Measurements from ENCODE around the gene ZNF337.
A peak's percentile ranks its signal among the peaks of the same experiment; 100 is the strongest.
"Not testable (repeated sequence)": the region's sequence is repeated elsewhere in the genome, so short reads cannot be mapped to it uniquely, and the experiment has no call there.

ZNF337 gene

DNA sequence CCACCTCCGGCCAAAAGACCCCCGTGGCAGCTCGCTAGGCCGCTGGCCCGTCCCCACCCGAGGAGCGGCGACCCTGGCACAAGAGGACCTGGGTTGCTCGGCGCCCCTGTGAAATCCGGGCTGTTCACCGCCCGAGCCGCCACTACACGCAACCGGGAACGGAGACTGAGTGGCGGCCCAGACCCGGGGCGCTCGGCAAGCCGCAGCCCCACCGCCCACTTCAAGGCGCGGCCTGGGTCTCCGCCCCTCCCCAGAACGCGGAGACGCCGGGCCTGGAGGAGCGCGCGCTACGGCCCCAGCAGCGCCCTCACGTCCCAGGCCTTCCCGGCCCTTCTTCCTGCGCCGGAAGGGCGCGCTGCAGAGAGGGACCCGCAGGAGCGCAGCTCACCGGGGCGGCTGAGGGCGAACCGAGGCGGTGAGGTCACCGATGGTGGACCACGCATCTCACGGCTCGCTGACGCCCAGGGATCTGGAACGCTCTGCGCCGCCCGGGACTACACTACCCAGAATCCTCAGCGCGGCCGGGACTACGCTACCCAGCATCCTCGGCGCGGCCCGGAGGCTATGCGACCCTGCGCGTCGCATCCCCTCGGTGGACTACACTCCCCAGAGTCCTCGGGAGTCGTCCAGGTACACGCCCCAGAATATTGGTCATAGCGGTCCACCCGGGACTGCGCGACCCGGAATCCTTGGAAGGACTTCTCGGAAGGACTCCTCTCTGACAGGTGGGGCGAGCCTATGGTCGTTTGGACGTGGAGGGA, at the start of gene ZNF337:
TSS of gene ZNF337 (minus strand) at position 483 of the 761 bp plus-strand sequence. CDS start 10,436 bp downstream, outside the sequence.
- peak; percentile 93 for DNase-seq

DNA sequence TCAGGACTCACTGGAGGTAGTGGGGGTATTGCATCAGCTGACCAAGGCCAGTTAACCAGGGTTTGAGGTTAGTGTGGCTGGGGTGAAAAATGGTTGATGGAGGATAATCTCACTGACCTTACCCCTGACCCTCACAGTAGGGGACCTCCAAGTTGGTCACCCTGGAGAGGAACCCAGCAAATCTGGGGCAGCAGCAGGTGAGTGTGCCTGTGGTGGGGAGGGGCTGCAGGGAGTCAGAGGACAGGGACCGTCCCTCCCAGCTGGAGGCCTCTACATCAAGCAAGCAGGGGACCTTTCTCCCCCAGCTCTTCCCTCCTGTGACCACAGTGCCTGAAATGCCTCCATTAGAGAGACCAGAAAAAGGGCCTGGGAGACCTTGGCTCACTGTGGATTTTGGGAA, 49.1 kb upstream of the ZNF337 start:
- DNase-seq, result no peak

DNA sequence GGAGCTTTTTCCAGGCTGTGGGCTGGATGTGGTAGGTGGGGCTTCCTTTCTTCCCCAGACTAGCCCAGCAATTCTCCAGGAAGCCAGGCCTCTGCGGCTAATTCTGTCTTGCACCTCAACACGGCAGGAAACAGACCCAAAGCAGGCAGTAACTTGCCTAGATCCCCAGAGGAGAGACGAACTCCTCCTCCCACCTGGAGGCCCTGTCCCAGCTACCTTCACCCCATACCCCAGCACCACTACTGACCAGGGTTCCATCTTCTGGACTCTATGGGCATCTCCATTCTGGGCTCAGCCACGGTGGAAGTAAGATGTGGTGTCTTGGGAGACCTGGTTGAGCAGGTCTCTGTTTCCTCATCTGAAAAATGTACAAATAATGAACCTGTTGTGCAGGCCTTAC, 48.4 kb upstream of the ZNF337 start:
- DNase-seq, result no peak

DNA sequence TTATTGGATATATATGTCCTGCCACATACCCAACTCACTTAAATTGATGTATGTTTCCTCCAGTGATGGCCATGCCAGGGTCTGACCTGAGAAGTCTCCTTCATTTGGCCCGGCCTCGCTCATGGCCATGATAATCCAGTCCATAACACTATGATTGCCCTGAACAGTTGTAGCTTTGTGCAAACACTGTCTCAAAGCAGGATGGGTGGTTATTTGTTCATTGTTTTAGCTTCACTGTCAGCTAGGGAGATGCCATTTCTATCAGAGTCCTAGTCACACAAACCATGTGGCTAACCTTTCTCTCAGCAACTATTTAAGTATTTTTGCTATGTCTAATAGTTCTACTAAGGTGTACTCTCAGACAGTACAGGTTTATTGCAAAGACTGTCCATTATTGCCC, 47.6 kb upstream of the ZNF337 start:
- DNase-seq, result no peak

DNA sequence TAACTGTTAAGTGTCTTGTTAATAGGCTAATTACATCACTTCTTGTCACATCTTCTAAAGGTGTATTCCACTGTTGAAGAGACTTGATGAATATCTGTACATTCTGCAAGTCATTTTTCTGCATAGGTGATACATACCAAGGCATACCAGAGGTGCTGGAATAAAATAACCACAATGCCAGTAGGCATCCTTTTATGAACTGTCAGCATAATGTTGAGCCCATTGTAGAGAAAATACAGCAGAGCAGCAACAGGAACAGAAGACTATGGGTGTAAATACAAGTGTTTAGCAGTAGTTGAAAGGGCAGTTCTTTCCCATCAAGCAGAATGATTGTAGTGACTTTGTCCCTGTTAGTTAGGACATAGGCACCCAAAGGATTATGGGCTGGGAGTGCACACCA, 44.4 kb upstream of the ZNF337 start:
- DNase-seq, result no peak

DNA sequence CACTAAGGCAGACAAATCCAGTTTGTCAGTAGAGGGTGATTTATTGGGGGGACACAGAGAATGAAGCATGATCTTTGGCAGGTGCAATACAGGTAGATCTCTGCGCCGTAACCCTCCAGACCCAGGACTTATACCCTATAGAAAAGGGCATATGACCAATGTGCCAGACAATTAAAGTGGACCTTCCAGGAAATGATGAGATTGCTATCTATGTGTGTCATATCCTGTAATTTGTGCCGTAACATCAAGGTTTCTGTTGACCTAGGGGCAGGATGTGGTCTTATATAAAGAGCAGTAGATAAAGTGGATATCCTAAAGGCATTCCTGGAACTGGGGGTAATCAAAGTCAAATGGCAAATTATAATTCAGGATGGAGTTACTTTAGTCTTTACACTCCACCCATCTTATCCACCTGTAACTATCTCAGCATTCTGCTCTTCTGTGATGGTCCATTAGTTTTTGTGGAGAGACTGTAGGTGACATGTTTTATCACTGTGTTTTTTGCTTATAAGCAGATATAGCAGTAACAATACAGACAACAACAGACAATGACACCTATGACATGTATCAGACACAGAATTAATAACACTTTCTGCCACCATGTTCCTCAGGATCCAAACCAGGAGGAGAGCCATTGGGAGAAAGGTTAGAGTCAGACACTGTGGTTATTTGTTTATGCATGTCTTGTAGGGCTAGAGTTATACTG, 43.1 kb upstream of the ZNF337 start:
- DNase-seq, result peak; percentile 3

DNA sequence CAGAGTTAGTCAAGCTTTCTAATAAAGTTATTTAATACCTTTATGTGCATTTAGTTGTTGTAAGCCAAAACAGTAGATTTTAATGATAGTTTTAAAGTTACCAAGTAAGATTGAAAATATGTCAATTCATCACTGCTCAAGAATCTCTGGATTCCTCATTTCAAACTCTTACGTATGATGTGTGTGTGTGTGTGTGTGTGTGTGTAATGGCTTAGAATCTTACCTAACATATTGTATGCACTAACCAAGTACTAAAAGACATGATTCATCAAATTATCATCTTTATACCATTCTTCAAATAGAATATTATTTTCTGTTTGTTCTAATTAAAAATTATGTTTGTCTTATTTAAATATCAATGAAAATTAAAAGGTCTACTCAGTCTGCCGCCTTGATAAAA, 41.5 kb upstream of the ZNF337 start:
- DNase-seq, result peak; percentile 59

DNA sequence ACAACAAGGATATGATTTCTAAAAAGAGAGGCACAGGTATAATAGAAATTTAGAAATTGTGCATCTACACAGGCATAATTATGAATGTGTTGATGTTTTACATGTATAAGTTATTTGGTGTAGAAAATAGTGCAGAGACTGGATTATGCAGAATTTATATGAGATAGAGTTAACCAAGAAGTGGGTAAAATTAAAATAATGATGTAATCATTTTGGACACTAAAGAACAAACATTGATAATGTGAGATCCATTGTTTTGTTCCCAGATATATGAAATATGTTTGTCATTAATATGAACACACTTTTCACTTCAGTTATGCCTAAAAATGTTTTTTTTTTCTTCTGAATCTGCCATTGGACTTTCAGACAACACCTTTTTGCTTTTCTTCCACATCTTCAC, 37.2 kb upstream of the ZNF337 start:
- no peak for DNase-seq

DNA sequence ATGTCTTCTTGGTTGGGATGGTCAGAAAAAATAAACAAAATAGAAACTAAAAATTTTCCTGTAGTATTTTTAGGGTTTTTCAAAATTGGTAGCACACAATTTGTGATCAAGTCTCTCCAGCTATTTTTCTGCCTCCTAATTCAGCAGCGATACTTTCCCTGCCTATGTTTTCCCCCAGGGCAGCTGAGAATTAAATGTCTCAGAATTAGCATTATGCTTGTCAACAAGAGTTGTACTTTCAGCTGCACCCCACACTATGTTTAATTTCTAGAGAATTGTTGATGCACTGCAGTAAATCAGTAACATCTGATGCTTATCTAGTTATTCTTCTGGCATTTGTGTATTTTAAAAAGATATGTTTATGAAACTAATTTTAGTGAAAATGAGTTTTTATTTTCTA, 34.2 kb upstream of the ZNF337 start:
- no peak for DNase-seq

DNA sequence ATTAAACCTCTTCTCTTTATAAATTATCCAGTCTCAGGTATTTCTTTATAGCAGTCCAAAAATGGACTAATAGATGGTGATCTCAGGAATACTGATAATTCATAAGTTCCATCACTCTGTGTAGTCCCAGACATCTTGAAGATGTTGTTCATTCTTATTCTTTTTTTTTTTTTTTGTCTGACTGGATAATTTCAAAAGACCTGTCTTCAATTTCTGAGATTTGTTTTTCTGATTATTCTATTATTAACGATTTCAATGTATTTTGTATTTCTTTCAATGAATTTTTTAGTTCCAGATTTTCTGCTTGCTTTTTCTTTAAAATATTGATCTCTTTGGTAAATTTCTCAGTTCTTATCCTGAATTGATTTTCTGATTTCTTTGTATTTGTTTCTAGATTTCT, 29.7 kb upstream of the ZNF337 start:
- no peak for DNase-seq

DNA sequence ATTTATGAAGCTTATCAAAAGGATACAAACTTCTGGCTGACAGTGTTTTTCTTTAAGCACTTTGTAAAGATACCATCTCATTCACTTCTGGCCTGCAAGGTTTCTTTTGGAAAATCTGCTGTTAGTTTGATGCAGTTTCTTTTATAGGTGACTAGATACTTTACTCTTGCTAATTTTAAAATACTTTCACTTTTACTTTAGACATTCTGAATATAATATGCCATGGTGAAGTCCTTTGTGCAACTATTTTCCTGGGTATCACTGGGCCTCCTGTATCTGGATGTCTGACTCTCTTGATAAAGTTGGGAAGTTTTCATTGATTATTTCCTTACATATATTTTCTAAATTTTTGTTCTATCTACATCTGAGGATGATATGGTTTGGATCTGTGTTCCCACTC, 29.0 kb upstream of the ZNF337 start:
- no peak for DNase-seq

DNA sequence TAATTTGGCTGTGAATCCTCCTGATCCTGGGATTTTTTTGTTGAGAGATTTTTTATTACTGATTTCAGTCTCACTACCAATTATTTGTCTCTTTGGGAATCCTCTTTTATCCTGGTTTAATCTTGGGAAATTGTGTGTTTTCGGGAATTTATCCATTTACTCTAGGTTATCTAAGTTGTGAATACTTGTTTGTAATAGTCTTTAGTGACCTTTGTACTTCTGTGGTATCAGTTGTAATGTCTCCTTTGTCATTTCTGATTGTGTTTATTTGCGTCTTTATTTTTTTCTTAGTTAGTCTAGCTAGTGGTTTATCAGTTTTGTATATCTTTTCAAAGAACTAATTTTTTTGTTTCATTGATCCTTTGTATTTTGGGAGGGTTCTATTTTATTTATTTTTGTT, 27.3 kb upstream of the ZNF337 start:
- no peak for DNase-seq

DNA sequence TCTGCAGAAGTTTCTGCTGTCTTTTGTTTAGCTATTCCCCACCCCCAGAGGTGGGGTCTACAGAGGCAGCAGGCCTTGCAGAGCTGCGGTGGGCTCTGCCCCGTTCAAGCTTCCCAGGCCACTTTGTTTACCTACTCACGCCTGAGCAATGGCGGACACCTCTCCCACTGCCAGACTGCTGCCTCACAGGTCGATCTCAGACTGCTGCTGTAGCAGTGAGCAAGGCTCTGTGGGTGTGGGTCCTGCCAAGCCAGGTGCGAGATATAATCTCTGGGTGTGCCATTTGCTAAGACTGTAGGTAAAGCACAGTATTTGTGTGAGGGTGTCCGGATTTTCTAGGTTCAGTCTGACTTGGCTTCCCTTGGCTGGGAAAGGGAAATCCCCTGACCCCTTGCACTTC, 23.6 kb upstream of the ZNF337 start:
- no peak for DNase-seq

DNA sequence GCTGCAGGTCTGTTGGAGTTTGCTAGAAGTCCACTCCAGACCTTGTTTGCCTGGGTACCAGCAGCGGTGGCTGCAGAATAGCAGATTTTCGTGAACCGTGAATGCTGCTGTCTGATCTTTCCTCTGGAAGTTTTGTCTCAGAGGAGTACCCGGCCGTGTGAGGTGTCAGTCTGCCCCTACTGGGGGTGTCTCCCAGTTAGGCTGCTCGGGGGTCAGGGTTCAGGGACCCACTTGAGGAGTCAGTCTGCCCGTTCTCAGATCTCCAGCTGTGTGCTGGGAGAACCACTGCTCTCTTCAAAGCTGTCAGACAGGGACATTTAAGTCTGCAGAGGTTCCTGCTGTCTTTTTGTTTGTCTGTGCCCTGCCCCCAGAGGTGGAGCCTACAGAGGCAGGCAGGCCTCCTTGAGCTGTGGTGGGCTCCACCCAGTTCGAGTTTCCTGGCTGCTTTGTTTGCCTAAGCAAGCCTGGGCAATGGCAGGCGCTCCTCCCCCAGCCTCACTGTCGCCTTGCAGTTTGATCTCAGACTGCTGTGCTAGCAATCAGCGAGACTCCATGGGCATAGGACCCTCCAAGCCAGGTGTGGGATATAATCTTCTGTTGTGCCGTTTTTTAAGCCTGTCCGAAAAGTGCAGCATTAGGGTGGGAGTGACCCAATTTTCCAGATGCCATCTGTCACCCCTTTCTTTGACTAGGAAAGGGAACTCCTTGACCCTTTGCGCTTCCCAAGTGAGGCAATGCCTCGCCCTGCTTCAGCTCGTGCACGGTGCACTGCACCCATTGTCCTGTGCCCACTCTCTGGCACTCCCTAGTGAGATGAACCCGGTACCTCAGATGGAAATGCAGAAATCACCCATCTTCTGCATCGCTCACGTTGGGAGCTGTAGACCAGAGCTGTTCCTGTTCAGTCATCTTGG, 22.5 kb upstream of the ZNF337 start:
- DNase-seq, result not testable (repeated sequence)

DNA sequence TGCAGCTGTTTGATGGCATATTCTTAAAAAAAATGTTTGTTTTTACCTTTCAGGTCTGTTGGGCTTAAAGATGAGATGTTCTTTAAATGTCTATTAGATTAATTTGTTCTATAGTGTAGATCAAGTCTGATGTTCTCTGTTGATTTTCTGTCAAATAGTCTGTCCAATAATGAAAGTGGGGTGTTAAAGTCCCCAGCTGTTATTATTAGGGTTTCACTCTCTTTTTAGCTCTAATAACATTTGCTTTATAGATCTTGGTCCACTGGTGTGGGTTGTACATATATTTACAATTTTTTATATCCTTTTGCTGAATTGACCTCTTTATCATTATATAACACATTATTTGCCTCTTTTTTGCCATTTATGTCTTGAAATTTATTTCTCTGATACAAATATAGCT, 11.0 kb upstream of the ZNF337 start:
- DNase-seq, result no peak

DNA sequence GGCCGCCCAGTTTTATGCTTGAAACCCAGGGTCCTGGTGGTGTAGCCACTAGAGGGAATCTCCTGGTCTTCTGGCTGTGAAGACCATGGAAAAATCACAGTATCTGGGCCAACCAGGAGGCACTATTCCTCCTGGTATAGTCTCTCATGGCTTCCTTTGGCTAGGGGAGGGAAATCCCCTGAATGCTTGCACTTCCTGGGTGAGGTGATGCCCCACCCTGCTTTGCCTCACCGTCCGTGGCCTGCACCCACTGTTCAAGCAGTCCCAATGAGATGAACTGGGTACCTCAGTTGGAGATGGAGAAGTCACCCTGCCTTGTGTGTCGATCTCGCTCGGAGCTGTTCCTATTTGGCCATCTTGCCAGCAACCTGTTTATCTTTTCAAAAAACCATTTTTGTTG, 10.1 kb upstream of the ZNF337 start:
- DNase-seq, result no peak

DNA sequence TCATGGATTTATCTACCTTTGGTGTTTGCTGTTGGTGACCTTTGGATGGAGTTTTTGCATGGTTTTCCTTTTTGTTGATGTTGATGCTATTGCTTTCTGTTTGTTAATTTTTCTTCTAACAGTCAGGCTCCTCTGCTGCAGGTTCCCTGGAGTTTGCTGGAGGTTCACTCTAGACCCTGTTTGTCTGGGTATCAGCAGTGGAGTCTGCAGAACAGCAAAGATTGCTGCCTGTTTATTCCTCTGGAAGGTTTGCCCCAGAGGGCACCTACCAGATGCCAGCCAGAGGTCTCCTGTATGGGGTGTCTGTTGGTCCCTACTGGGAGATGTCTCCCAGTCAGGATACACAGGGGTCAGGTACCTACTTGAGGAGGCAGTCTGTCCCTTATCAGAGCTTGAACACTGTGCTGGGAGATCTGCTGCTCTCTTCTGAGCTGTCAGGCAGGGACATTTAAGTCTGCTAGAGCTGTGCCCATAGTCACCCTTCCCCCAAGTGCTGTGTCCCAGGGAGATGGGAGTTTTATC, 9.2 kb upstream of the ZNF337 start:
- DNase-seq, result no peak

DNA sequence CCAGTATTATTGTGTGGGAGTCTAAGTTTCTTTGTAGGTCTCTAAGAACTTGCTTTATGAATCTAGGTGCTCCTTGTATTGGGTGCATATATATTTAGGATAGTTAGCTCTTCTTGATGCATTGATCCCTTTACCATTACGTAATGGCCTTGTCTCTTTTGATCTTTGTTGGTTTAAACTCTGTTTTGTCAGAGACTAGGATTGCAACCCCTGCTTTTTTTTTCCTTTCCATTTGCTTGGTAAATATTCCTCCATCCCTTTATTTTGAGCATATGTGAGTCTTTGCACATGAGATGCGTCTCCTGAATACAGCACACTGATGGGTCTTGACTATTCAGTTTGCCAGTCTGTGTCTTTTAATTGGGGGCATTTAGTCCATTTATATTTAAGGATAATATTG, 7.7 kb upstream of the ZNF337 start:
- DNase-seq, result not testable (repeated sequence)

DNA sequence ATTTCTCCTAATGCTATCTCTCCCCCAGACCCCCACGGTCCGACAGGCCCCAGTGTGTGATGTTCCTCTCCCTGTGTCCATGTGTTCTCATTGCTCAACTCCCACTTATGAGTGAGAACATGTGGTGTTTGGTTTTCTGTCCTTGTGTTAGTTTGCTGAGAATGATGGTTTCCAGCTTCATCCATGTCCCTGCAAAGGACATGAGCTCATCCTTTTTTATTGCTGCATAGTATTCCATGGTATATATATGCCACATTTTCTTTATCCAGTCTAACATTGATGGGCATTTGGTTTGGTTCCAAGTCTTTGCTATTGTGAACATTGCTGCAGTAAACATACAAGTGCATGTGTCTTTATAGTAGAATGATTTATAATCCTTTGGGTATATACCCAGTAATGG, 4.2 kb upstream of the ZNF337 start:
- not testable (repeated sequence) for DNase-seq

DNA sequence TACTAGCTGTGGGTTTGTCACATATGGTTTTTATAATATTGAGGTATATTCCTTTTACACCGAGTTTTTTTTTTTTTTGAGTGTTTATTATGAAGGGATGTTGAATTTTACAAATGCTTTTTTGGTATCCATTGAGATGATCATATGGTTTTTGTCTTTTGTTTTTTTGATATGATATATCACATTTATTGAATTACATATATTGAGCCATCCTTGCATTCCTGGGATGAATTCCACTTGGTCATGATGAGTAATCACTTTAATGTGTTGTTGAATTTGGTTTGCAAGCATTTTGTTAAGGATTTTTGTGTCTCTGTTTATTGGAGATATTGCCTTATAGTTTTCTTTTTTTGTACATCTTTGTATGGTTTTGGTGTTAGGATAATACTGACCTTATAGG, 3.3 kb upstream of the ZNF337 start:
- no peak for DNase-seq

DNA sequence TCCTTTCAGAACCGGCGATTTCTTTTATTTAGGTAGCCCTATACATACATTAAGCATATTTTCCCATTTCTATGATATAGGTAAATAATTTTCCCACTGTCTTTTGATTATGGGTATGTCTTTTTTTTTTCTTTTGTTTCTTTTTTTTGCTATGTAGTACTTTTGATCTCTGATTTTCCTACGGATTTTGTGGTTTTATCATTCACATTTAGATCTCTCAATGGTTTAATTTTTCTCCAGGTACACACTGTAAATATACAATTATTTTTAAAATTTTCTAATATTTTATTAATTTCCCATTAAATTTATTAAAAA, 436 bp upstream of the ZNF337 start:
- DNase-seq, result no peak

DNA sequence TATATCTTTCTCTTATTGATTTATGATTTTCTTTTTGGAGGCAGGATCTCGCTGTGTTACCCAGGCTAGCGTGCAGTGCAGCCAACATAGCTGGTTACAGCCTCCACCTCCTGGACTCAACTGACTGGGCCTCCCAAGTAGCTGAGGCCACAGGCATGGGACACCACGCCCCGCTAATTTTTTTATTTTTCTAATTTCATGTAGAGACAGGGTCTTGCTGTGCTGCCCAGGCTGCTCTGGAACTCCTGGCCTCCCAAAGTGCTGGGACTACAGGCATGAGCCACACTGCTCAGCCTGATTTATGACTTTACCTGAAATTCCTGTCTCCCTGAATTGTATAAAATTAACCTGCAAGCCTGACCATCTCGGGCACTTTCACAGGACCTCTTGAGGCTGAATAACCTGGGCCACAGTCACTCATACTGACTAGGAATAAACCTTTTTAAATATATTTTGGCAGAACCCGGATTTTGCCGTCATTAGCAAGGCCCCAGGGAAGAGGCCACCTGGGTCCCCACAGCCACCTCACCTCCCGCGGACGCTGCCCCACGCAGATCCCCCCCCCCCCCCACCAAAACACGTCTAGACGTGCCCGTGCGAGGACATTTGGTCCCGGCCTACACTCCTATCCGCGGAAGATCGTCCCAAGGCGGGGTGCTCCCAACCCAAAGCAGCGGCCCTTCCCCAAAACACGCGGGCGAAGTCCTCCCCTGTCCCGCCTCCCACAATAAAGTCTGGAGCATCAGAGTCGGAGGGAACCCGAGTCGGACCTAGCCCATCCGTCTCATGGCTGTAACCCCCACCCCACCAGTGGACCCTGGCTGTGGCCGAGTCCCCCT, 902 bp downstream of the ZNF337 start:
- DNase-seq, result no peak

DNA sequence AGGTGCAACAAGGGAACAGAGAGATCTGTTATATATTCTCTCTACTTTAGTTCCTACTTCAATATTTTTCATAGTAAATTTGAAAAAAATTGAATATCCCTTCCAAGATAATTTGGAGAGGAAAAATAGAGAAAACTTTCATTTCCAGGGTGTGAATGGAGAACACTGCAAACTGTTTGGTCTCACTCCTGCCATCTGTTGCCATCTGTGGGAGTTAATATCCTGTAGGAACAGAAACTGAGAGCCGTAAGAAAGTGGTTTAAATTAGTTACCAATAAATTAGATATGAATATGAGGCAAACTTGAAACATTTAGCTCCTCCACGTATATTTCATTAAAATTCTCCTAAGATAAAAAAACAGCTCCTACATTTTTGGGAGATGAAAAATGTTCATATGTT, 4.2 kb downstream of the ZNF337 start:
- DNase-seq, result no peak
